ENCODE measurements around the gene IL12RB1.

IL12RB1 gene

DNA sequence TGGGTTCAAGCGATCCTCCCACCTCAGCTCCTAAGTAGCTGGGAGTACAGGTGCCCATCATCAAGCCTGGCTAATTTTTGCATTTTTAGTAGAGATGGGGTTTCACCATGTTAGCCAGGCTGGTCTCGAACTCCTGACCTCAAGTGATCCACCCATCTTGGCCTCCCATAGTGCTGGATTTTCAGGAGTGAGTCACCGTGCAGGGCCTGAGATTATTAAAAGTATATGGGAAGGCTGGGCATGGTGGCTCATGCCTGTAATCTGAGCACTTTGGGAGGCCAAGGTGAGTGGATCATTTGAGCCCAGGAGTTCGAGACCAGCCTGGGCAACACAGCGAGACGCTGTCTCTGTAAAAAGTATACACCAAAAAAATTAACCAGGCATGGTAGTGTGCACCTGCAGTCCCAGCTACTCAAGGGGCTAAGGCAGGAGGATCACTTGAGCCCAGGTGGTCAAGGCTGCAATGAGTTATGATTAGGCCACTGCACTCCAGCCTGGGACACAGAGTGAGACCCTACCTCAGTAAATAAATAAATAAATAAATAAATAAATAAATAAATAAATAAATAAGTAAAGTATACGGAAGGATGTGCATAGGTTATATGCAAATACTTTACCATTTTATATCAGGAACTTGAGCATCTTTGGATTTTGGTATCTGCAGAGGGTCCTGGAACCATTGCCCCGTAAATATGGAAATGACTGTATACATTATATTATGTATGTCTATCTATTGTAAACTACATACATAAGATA, 854 bp downstream of the IL12RB1 start:
- no peak for DNase-seq

DNA sequence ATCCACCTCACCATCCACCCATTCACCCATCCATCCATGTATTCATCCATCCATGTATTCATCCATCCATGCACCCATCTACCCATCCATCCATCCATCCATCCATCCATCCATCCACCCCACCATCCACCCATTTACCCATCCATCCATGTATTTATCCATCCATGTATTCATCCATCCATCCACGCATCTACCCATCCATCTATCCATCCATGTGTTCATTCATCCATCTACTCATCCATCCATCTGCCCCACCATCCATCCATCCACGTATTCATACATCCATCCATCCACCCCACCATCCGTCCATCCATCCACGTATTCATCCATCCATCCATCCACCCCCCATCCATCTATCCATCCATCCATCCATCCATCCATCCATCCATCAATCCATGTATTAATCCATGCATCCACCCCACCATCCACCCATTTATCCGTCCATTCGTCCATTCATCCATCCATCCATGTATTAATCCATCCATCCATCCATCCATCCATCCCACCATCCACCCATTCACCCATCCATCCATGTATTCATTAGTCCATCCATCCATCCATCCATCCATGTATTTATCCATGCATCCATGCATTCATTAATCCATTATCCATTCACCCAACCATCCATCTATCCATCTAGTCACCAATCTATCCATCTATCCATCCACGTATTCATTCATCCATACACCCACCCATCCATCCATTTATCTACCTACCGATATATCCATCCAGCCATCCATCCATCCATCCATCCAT, 2.6 kb downstream of the IL12RB1 start:
- DNase-seq: no peak

DNA sequence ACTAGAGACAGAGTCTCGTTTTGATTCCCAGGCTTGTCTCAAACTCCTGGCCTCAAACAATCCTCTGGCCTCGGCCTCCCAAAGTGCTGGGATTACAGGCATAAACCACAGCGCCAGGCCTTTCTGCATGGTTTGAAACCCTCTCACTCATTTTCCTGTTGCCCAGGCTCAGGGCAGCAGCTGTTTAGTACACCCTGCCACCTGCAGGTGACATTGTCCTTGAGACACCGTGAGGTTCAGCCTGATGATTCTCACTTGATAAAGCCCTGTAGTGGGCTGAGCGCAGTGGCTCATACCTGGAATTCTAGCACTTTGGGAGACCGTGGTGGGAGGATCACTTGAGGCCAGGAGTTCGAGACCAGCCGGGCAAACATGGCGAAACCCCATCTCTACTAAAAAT, 12.5 kb downstream of the IL12RB1 start:
- DNase-seq: no peak

DNA sequence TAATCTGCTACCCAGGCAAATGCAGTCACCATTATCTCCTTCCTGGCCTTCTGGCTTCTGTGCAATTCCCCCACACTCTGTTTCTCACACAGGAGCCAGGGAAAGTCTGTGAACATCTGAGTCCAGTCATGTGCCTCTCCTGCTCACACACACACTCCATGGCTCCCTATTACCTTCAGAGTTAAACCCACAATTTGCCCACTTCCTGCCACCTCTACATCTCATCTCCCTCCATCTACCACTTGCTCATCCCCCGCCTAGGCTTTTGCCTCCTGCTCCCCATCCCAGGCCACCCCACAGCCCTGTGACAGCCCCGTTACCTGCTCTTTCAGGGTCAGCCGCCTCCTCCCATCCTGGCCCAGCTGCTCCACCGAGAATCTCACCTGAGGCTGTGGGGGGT, 13.5 kb downstream of the IL12RB1 start:
- no peak for DNase-seq

GRCh38 chr19:18072335-18072734, 14.4 kb downstream of the IL12RB1 start:
- no peak for DNase-seq

- no peak for DNase-seq
Measured at GRCh38 chr19:18070181-18070580, 16.6 kb downstream of the IL12RB1 start.

DNA sequence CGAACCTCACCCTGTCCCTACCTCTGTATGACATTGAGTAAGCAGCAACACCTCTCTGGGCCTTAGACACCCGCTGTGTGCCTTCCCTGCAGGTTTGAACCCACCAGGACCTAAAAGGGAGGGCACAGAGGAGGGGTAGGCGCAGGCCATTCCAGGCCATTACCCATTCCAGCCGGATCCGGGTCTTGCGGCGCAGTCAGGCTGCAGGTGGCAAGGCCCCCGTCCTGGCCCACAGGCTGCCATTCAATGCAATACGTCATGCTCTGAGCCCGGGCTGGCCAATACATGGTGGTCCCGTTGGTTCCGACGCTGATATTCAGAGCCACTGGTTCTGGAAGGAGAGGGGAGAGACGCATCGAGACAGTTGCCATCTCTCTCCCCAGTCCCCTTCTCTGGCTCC, 17.4 kb downstream of the IL12RB1 start:
- DNase-seq: no peak

GRCh38 chr19:18068395-18068794, 18.3 kb downstream of the IL12RB1 start:
- no peak for DNase-seq

GRCh38 chr19:18065173-18065495, 21.6 kb downstream of the IL12RB1 start:
- no peak for DNase-seq

DNA sequence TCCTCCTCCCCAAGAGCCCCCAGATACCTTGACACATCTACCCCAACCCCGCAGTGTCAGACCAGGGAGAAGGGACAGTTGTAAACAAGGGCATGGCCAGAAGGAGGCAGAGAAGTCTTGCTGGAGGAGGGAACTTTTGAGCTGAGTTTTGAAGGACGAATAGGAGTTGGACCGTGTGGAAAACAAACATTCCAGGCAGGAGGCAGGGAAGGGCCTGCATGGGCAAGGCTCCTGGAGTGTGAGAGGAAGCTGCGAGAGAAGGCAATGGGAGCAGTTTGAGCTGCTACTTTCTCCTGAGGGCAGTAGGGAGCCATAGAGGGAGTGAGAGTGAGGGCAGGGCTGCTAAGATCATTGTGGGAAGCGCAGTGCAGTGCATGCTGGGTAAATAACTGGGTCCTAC, 23.3 kb downstream of the IL12RB1 start:
- no peak for DNase-seq

DNA sequence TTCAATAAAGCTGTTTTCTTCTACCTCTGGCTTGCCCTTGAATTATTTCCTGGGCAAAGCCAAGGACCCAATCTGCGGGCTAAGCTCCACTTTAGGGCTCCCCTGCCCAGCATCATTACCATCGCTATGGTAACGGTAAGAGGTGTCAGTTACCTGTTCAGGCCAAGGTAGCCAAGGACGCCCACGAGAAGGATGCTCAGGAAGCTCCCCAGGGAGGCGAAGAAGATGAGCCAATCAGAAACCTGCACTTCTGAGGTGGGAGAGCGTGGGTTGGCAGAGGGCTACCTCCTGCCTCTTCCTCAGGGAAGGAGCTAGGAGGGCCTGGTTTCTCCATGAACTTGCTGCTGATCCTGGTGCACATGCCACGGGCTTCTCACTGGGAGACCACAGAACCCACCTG, 24.7 kb downstream of the IL12RB1 start:
- peak; percentile 18 for DNase-seq

GRCh38 chr19:18060472-18060871, 26.3 kb downstream of the IL12RB1 start:
- DNase-seq: no peak

DNA sequence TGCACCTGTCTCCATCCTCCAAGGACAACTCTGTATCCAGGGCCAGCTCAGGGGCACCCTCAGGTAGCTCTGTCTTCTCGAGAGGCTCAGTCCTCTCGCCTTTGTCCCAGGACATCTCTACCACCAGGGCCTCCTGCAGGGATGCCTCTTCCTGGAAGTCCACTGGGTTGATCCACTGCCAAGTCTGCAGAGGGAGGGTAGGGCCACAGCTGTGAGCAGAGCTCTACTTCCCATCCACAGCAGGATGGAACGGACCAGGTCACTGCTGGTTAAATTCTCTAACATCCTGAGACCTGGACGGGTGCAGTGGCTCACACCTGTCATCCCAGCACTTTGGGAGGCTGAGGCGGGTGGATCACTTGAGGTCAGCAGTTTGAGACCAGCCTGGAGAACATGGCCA, 26.8 kb downstream of the IL12RB1 start:
- DNase-seq: no peak

GRCh38 chr19:18059297-18059696, 27.4 kb downstream of the IL12RB1 start:
- no peak for DNase-seq

- DNase-seq: peak; percentile 39
Measured at GRCh38 chr19:18058208-18059009, 28.3 kb downstream of the IL12RB1 start.

GRCh38 chr19:18057557-18057956, 29.2 kb downstream of the IL12RB1 start:
- DNase-seq: no peak

DNA sequence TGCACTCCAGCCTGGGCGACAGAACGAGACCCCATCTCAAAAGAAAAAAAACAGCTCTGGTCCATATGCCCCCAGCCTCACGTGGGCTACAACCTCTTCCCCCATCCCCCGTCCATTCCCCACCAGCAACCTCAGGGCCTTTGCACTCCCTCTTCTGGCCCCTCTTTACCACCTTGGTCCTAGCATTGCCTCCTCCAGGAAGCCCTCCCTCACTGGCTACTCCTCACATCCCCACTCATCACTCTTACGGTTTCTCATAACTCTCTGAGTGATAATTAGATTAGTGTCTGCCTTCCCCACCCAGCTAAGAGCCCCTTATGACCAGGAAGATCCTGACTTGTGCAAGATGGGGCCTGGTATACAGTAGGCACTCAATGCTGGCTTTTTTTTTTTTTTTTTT, 30.8 kb downstream of the IL12RB1 start:
- DNase-seq: no peak

DNA sequence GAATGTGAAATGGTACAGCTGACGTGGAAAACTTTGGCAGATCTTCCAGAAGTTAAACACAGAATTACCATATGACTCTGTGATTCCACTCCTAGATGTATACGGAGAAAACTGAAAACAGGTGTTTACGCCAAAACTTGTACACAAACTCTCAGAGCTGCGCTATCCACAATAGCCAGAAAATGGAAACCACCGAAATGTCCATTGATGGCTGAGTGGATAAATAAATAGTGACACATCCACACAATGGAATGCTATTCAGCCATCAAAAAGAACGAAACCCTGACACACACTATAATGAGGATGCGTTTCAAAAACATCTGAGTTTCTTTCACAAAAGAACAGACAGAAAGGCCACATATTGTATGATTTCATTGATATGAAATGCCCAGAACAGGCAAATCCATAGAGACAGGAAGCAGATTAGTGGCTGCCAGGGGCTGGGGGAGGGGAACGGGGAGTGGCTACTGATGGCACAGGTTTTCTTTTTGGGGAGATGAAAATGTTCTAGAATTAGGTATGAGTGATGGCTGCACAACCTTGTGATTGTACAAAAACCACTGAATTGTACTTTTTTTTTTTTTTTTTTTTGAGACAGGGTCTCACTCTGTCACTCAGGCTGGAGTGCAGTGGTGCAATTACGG, 33.0 kb downstream of the IL12RB1 start:
- no peak for DNase-seq

DNA sequence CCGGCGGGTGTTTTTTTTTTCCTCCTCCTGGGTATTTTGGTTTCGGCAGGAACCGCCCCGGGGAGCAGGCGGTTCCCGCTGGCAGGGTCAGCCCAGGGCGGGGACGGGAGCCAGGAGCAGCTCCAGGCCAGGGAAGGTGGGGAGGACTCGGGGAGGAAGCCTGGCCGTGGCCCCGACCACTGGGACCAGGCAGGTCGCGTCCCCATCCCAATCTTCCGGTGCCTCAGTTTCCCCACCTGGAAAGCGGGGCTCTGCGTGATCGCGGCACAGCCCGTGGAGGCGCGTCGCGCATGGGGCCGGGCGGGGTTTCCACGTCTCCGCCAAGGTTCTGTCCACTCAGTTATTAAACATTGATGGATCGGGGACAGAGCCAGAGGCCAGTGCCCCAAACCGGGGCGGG, 34.8 kb downstream of the IL12RB1 start:
- DNase-seq: no peak

DNA sequence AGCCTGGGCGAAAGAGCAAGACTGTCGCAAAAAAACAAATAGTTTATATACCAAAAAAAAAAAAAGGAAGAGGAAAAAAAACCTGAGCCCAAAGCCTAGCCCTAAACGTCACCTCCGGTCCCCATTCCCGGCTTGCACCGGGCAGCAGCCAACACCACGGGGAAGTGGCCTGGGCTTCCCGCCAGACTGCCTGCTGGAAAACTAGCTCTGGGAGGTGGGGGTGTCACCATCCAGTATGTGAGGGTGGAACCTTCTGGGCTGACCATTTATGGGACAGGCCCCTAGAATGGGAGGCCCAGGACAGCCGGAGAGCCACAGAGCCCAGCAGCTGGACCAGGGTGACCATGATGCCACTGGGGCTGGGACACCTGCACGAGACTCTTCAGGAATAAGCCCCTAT, 37.3 kb downstream of the IL12RB1 start:
- no peak for DNase-seq

DNA sequence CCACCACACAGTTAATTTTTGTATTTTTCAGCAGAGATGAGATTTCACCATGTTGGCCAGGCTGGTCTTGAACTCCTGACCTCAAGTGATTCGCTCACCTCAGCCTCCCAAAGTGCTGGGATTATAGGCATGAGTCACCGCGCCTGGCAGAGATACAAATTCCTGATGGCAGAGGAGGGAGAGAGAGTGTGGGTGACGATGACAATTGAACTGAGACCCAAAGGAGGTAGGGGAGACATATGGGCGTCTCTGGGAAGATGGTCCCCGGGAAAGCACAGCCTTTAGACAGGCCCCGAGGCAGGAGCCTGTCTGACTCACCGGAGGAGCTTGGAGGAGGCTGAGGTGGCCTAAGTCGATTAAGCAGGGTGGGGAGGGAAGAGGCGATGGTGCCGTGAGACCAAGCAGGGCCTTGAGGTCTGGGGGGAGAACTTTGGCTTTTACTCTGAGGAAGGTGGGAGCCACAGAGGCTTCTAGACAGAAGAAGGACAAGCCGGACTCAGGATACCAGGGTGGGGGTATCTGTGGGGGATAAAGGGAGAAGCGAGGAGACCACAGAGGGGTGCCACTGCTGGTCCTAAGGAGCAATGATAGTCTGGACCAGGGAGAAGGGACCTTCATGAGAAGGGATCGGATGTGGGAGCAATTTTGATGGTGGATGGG, 40.5 kb downstream of the IL12RB1 start:
- no peak for DNase-seq

GRCh38 chr19:18045307-18046050, 41.3 kb downstream of the IL12RB1 start:
- no peak for DNase-seq

Data from NCI-H1417 treated with DMSO at 0.1 percent for 48 hours (cell line).